Measurements from ENCODE around the gene KRTAP4-11. TPM values are rescaled to one million over a fixed set of nuclear protein-coding genes. Genes with fewer than 3 reads are reported as not detected.
"Not testable (repeated sequence)": the region's sequence is repeated elsewhere in the genome, so short reads cannot be mapped to it uniquely, and the experiment has no call there.

The KRTAP4-11 gene
- not detected for total RNA-seq

- H3K36me3 ChIP-seq; ATAC-seq; H3K9me3 ChIP-seq; DNase-seq; intact Hi-C loops (cut with DNase I; ENCODE audit: low total_unique reads); in situ Hi-C loops (cut with MboI; ENCODE audit: low sequenced_read_pairs in 4 of 4); H3K4me3 ChIP-seq; H3K27ac ChIP-seq; H3K4me1 ChIP-seq; H3K27me3 ChIP-seq: not testable (repeated sequence)
Measured at GRCh38 chr17:41117846-41118386, at the start of gene KRTAP4-11. Gene KRTAP4-11, minus strand, starts transcription at chr17:41118373. Its CDS starts 58 bp downstream, at chr17:41118315.

GRCh38 chr17:41167561-41167960, 49.4 kb upstream of the KRTAP4-11 start:
- no peak for ATAC-seq
- DNase-seq = no peak
- Histone ChIP-seq H3K27me3 (no peaks in the 10 kb centered on the region), H3K4me1 (no peaks in the 10 kb centered on the region), H3K4me3 (no peak overlapping the region), H3K36me3 (no peaks in the 10 kb centered on the region), H3K27ac (no peak overlapping the region), H3K9me3 (no peaks in the 10 kb centered on the region)
- TF ChIP-seq POLR2A (IDR thresholded peaks at IDR 0.05) = no peak
- TF ChIP-seq CTCF (IDR thresholded peaks at IDR 0.05 in 4 of 5, conservative IDR thresholded peaks at IDR 0.05 in 1 of 5) = no peak
- in situ Hi-C loops (cut with MboI; ENCODE audit: low sequenced_read_pairs in 4 of 4) (loop anchor here in 1 of 4 donors (25.0 kb wide), 1 partner anchor 95 kb away; the partner anchor contains the start of genes KRTAP9-6 and KRTAP9-9), intact Hi-C loops (cut with DNase I; ENCODE audit: low total_unique reads) (no loop called here)

- ATAC-seq (no peak), DNase-seq (no peak)
- no peaks in the 10 kb centered on the region for H3K27me3 ChIP-seq
- in situ Hi-C loops (cut with MboI; ENCODE audit: low sequenced_read_pairs in 4 of 4) = loop anchor here in 1 of 4 donors (25.0 kb wide), 1 partner anchor 98 kb away; the partner anchor contains the start of genes KRTAP9-6 and KRTAP9-9
- no peak for TF ChIP-seq POLR2A (IDR thresholded peaks at IDR 0.05)
- TF ChIP-seq CTCF (IDR thresholded peaks at IDR 0.05 in 4 of 5, conservative IDR thresholded peaks at IDR 0.05 in 1 of 5) = no peak
- no peaks in the 10 kb centered on the region for H3K4me1 ChIP-seq
- H3K9me3 ChIP-seq = no peaks in the 10 kb centered on the region
- H3K4me3 ChIP-seq = no peak overlapping the region
- intact Hi-C loops (cut with DNase I; ENCODE audit: low total_unique reads) = no loop called here
- H3K27ac ChIP-seq = no peak overlapping the region
- no peaks in the 10 kb centered on the region for H3K36me3 ChIP-seq
Measured at GRCh38 chr17:41163828-41164227, 45.7 kb upstream of the KRTAP4-11 start.

- Histone ChIP-seq H3K27me3 (peaks cover 3 to 8% (median 4%) of the 10 kb centered on the region in 3 donors), H3K4me3 (no peak within 1 kb of the TSS), H3K9me3 (no peaks in the 10 kb centered on the region), H3K4me1 (no peaks in the 10 kb centered on the region), H3K36me3 (no peaks in the 10 kb centered on the region), H3K27ac (no peak within 1 kb of the TSS)
- intact Hi-C loops (cut with DNase I; ENCODE audit: low total_unique reads) = no loop called here
- TF ChIP-seq POLR2A (IDR thresholded peaks at IDR 0.05) (no peak), CTCF (IDR thresholded peaks at IDR 0.05 in 4 of 5, conservative IDR thresholded peaks at IDR 0.05 in 1 of 5) (no peak)
- ATAC-seq = no peak
- in situ Hi-C loops (cut with MboI; ENCODE audit: low sequenced_read_pairs in 4 of 4) = loop anchor here in 1 of 4 donors (25.0 kb wide), 1 partner anchor 102 kb away; the partner anchor contains the start of genes KRTAP9-6 and KRTAP9-9
- no peak for DNase-seq
Measured at GRCh38 chr17:41160648-41161047, 42.5 kb upstream of the KRTAP4-11 start, which contains the start of gene KRTAP4-4. Gene KRTAP4-4, minus strand, starts transcription at chr17:41160748. Its CDS starts 57 bp downstream, at chr17:41160691.

GRCh38 chr17:41160190-41160589, 42.0 kb upstream of the KRTAP4-11 start:
- in situ Hi-C loops (cut with MboI; ENCODE audit: low sequenced_read_pairs in 4 of 4) = loop anchor here in 1 of 4 donors (25.0 kb wide), 1 partner anchor 102 kb away; the partner anchor contains the start of genes KRTAP9-6 and KRTAP9-9
- not testable (repeated sequence) for H3K27me3 ChIP-seq, DNase-seq

More at GRCh38 chr17:41160190-41160589, 42.0 kb upstream of the KRTAP4-11 start:
- H3K9me3 ChIP-seq; intact Hi-C loops (cut with DNase I; ENCODE audit: low total_unique reads); H3K36me3 ChIP-seq; ATAC-seq; H3K27ac ChIP-seq; H3K4me1 ChIP-seq; H3K4me3 ChIP-seq: not testable (repeated sequence)

Data from gastrocnemius medialis (tissue), 4 donors.